Right cardiac atrium (tissue), 5 donors: ENCODE measurements around the gene SPANXN3. TPM values are rescaled to one million over a fixed set of nuclear protein-coding genes. Genes with fewer than 3 reads are reported as not detected.
A peak's percentile ranks its signal among the peaks of the same experiment; 100 is the strongest.
"Not testable (repeated sequence)": the region's sequence is repeated elsewhere in the genome, so short reads cannot be mapped to it uniquely, and the experiment has no call there.

Source experiments
- ATAC-seq, 2 donors: fragments of 200-7000 bp; cut with Tn5 transposase; one replicate each; pipeline versions ENCODE4 v1.8.0 to v1.9.1; 2020; ENCODE audit warnings: moderate library complexity in 2 of 2, mild to moderate bottlenecking in 1 of 2
- DNase-seq, 3 donors: peaks; one replicate each; pipeline ENCODE4 v3.0.0-alpha.2; 2020
- H3K27ac ChIP-seq: one replicate; pipeline ENCODE4 v1.5.1; 2013; ENCODE audit warnings: mild to moderate bottlenecking, low read length, control low read depth, moderate library complexity
- H3K27me3 ChIP-seq: one replicate; pipeline ENCODE4 v1.6.1; 2013; ENCODE audit not compliant: control insufficient read depth, insufficient read depth
- H3K4me1 ChIP-seq: one replicate; pipeline ENCODE4 v1.6.1; 2013; ENCODE audit warnings: low read length; ENCODE audit not compliant: control insufficient read depth, insufficient read depth
- H3K4me3 ChIP-seq: one replicate; pipeline ENCODE4 v1.5.1; 2013; ENCODE audit warnings: low read length, control low read depth
- H3K9me3 ChIP-seq: one replicate; pipeline ENCODE4 v1.6.1; 2013; ENCODE audit warnings: low read length; ENCODE audit not compliant: control insufficient read depth
- WGBS: extraction: QIAGEN DNeasy Blood & Tissue Kit; methylation state at CpG from one replicate; pipeline ENCODE4 v1.1.7; 2013; 5-methylcytosine and 5-hydroxymethylcytosine counted together
- intact Hi-C, 4 donors: fragments of 100-400 bp; cut with DNase I; formaldehyde crosslinking; loops; one replicate each; pipeline versions ENCODE4 v1.11.0 to v1.14.0; 2022 to 2023
- long read RNA-seq, 4 donors: library from polyadenylated mRNA; unstranded; transcript quantifications; one replicate each; pipeline ENCODE4 v2.0.0, GENCODE V29; 2020 to 2021
- polyA plus RNA-seq: library from polyadenylated mRNA; stranded (reverse); fragments of 200-250 nt; gene quantifications from one replicate; pipeline ENCODE4 v1.2.3, GENCODE V29; 2013
- total RNA-seq, 4 donors: library from RNA; stranded (reverse); fragmentation: NEBNext Ultra II Directional; extraction: Animal tissue kit (Norgen Biotek cat#: 25700); gene quantifications; one replicate each; pipeline ENCODE4 v1.2.1, GENCODE V29; 2021
- donor health status: healthy with polysubstance abuse.
- donor health status: DM: no; HTN: yes; CAD: no.
- donor health status: DM: no; HTN: no; CAD: no.
- donor health status: DM: no; HTN: yes; CAD: no; lungs with severe emphysema.
- donor health status: DM: yes; HTN: yes; CAD: no.

SPANXN3 gene
- not detected for total RNA-seq
- polyA plus RNA-seq, result not detected
- long read RNA-seq, donor 1, result 0 reads
- long read RNA-seq, donor 2, result 0 reads
- long read RNA-seq, donor 3, result 0 reads
- long read RNA-seq, donor 4, result 0 reads

GRCh38 chrX:143517375-143517774 lies at the start of gene SPANXN3:
SPANXN3 (minus strand) TSS chrX:143517475; CDS start chrX:143517391, 84 bp downstream.
- intact Hi-C loops, H3K27ac ChIP-seq, DNase-seq, H3K27me3 ChIP-seq, ATAC-seq, H3K9me3 ChIP-seq, H3K4me3 ChIP-seq, H3K4me1 ChIP-seq: not testable (repeated sequence)
- 63% methylated on average over 1 of the region's 5 CpGs for WGBS

- intact Hi-C loops, result no loop called here
- Histone ChIP-seq H3K4me3 (no peak overlapping the region), H3K4me1 (no peaks in the 10 kb centered on the region), H3K27ac (no peak overlapping the region), H3K9me3 (no peaks in the 10 kb centered on the region), H3K27me3 (no peaks in the 10 kb centered on the region)
- WGBS, result 84% methylated on average over 3 of the region's 3 CpGs
- ATAC-seq (no peak), DNase-seq (no peak)
Measured at GRCh38 chrX:143536176-143536575, 18.9 kb upstream of the SPANXN3 start.

GRCh38 chrX:143502196-143502595 lies 15.1 kb downstream of the SPANXN3 start:
- H3K4me1 ChIP-seq, H3K27ac ChIP-seq, H3K27me3 ChIP-seq, intact Hi-C loops, H3K4me3 ChIP-seq, ATAC-seq, DNase-seq, H3K9me3 ChIP-seq: not testable (repeated sequence)
- 66% methylated on average over 6 of the region's 6 CpGs for WGBS

GRCh38 chrX:143500751-143501150 lies 16.5 kb downstream of the SPANXN3 start:
- H3K27me3 ChIP-seq, result no peaks in the 10 kb centered on the region
- ATAC-seq (no peak), DNase-seq (no peak)
- no peaks in the 10 kb centered on the region for H3K4me1 ChIP-seq
- no peak overlapping the region for H3K4me3 ChIP-seq
- no peaks in the 10 kb centered on the region for H3K9me3 ChIP-seq
- WGBS, result 58% methylated on average over 3 of the region's 3 CpGs
- intact Hi-C loops, result no loop called here
- H3K27ac ChIP-seq, result no peak overlapping the region

- no peaks in the 10 kb centered on the region for H3K9me3 ChIP-seq
- intact Hi-C loops, result no loop called here
- no peak overlapping the region for H3K4me3 ChIP-seq
- no peak for DNase-seq
- H3K4me1 ChIP-seq, result no peaks in the 10 kb centered on the region
- WGBS, result 80% methylated on average over 8 of the region's 8 CpGs
- no peak overlapping the region for H3K27ac ChIP-seq
- ATAC-seq, result no peak
- no peaks in the 10 kb centered on the region for H3K27me3 ChIP-seq
Measured at GRCh38 chrX:143486105-143486504, 31.2 kb downstream of the SPANXN3 start.

GRCh38 chrX:143476751-143477150 lies 40.5 kb downstream of the SPANXN3 start:
- Histone ChIP-seq H3K27ac (no peak overlapping the region), H3K9me3 (no peaks in the 10 kb centered on the region), H3K4me3 (no peak overlapping the region), H3K27me3 (no peaks in the 10 kb centered on the region), H3K4me1 (no peaks in the 10 kb centered on the region)
- no peak for DNase-seq
- WGBS, result 73% methylated on average over 4 of the region's 4 CpGs
- no peak for ATAC-seq
- intact Hi-C loops, result no loop called here

- intact Hi-C loops, result no loop called here
- ATAC-seq, result no peak
- Histone ChIP-seq H3K4me1 (no peaks in the 10 kb centered on the region), H3K27me3 (no peaks in the 10 kb centered on the region), H3K27ac (no peak overlapping the region), H3K4me3 (no peak overlapping the region), H3K9me3 (no peaks in the 10 kb centered on the region)
- no peak for DNase-seq
- WGBS, result 50% methylated on average over 1 of the region's 1 CpG
Measured at GRCh38 chrX:143472347-143472938, 44.8 kb downstream of the SPANXN3 start.

- WGBS, result 23% methylated on average over 1 of the region's 1 CpG
- Histone ChIP-seq H3K27ac (no peak overlapping the region), H3K27me3 (no peaks in the 10 kb centered on the region), H3K4me1 (no peaks in the 10 kb centered on the region), H3K9me3 (no peaks in the 10 kb centered on the region), H3K4me3 (no peak overlapping the region)
- ATAC-seq (no peak), DNase-seq (no peak)
- intact Hi-C loops, result no loop called here
Measured at GRCh38 chrX:143466130-143466529, 51.1 kb downstream of the SPANXN3 start.

GRCh38 chrX:143462696-143463095 lies 54.6 kb downstream of the SPANXN3 start:
- H3K27me3 ChIP-seq, result no peaks in the 10 kb centered on the region
- H3K4me1 ChIP-seq, result no peaks in the 10 kb centered on the region
- DNase-seq, result peak in 1 of 3 donors; percentile 11
- ATAC-seq, result no peak
- intact Hi-C loops, result no loop called here
- no peak overlapping the region for H3K27ac ChIP-seq
- 80% methylated on average over 10 of the region's 10 CpGs for WGBS
- no peaks in the 10 kb centered on the region for H3K9me3 ChIP-seq
- no peak overlapping the region for H3K4me3 ChIP-seq

GRCh38 chrX:143461606-143462005 lies 55.7 kb downstream of the SPANXN3 start:
- 92% methylated on average over 3 of the region's 3 CpGs for WGBS

More at GRCh38 chrX:143461606-143462005, 55.7 kb downstream of the SPANXN3 start:
- Histone ChIP-seq H3K27me3 (no peaks in the 10 kb centered on the region), H3K4me3 (no peak overlapping the region), H3K9me3 (no peaks in the 10 kb centered on the region), H3K4me1 (no peaks in the 10 kb centered on the region), H3K27ac (no peak overlapping the region)
- intact Hi-C loops, result no loop called here
- DNase-seq (no peak), ATAC-seq (no peak)
